HCT116 (cell line): ENCODE results near the gene AGBL1. TPM values are rescaled to one million over a fixed set of nuclear protein-coding genes. Genes with fewer than 3 reads are reported as not detected.

Experiments
- ATAC-seq: fragments of 200-7000 bp; cut with Tn5 transposase; 2 replicates; pipeline ENCODE4 v1.9.1; 2020; ENCODE audit warnings: mild to moderate bottlenecking, moderate library complexity
- BruUV-seq: library from RNA; stranded (reverse); fragments of 400-500 nt; replicated peaks from 2 replicates; lab custom pipeline; 2021; lab: Mats Ljungman, UMichigan
- CTCF ChIA-PET: fragments of 300-600 bp; sonication (Branson Sonifier 250); formaldehyde crosslinking; loops from one replicate; lab custom pipeline; 2021; ENCODE audit warnings: antibody characterized with exemption; lab: Charles Lee
- POLR2A ChIA-PET: fragments of 300-600, 350-600 bp; sonication (Branson Sonifier 250); formaldehyde crosslinking; loops from one replicate; lab custom pipeline; 2021; ENCODE audit warnings: antibody characterized with exemption; lab: Charles Lee
- RAD21 ChIA-PET, 2 experiments: fragments of 300-600 bp; sonication (Branson Sonifier 250); formaldehyde crosslinking; loops; one replicate each; lab custom pipeline; 2023; ENCODE audit warnings: low total read pairs in 2 of 2; ENCODE audit not compliant: uncharacterized antibody in 2 of 2, unreplicated experiment in 2 of 2, low non-redundant PET in 1 of 2; lab: Charles Lee
- DNase-seq: peaks from one replicate; pipeline ENCODE4 v3.0.0-alpha.2; 2010; ENCODE audit warnings: low read depth, low spot score
- H2AFZ ChIP-seq: fragments of 200-600 bp; shearing (Covaris generic), sonication (generic); 2 replicates; pipeline ENCODE4 v1.6.1; 2017; ENCODE audit warnings: low read depth, mixed run types, mixed read lengths, antibody characterized with exemption, low read length; ENCODE audit not compliant: poor library complexity, severe bottlenecking
- H3K27ac ChIP-seq: 2 replicates; pipeline ENCODE4 v1.5.1; 2012; ENCODE audit warnings: low read depth, low read length
- H3K27me3 ChIP-seq: fragments of 200-600 bp; sonication (generic); 2 replicates; pipeline ENCODE4 v1.6.1; 2016; ENCODE audit warnings: mixed run types, low read length, mixed read lengths; ENCODE audit not compliant: insufficient read depth
- H3K36me3 ChIP-seq, 2 experiments: fragments of 200-500 bp in 1 of 2; fragments of 200-600 bp in 1 of 2; sonication (Bioruptor generic) in 1 of 2; sonication (generic) in 1 of 2; 2 replicates each; pipeline versions ENCODE4 v1.5.1 to v1.6.1; 2014 to 2016; ENCODE audit warnings: low read length in 2 of 2, inconsistent platforms in 1 of 2, mixed read lengths in 1 of 2, mixed run types in 1 of 2; ENCODE audit not compliant: insufficient read depth in 2 of 2, control insufficient read depth in 1 of 2
- H3K4me1 ChIP-seq, 2 experiments: fragments of 200-600 bp in 1 of 2; sonication (generic) in 1 of 2; 2 replicates each; pipeline versions ENCODE4 v1.5.1 to v1.6.1; 2012 to 2017; ENCODE audit warnings: low read length in 2 of 2, inconsistent platforms in 1 of 2, mild to moderate bottlenecking in 1 of 2, mixed read lengths in 1 of 2, mixed run types in 1 of 2, moderate library complexity in 1 of 2; ENCODE audit not compliant: insufficient read depth in 2 of 2, control insufficient read depth in 1 of 2
- H3K4me2 ChIP-seq: fragments of 200-600 bp; sonication (generic); 2 replicates; pipeline ENCODE4 v1.6.1; 2017; ENCODE audit warnings: mixed run types, low read length, mixed read lengths
- H3K4me3 ChIP-seq, 2 experiments: fragments of 200-600 bp in 1 of 2; sonication (generic) in 1 of 2; replicated peaks in 1 of 2; 2 replicates each; pipeline ENCODE4 v1.5.1; 2011 to 2016; ENCODE audit warnings: low read length in 2 of 2, control low read depth in 1 of 2, low read depth in 1 of 2, mild to moderate bottlenecking in 1 of 2, mixed read lengths in 1 of 2, mixed run types in 1 of 2
- H3K79me2 ChIP-seq: fragments of 200-600 bp; sonication (generic); 2 replicates; pipeline ENCODE4 v1.6.1; 2017; ENCODE audit warnings: mild to moderate bottlenecking, mixed run types, low read length, moderate library complexity, mixed read lengths; ENCODE audit not compliant: insufficient read depth
- H3K9ac ChIP-seq: fragments of 200-600 bp; sonication (generic); 2 replicates; pipeline ENCODE4 v1.6.1; 2016; ENCODE audit warnings: low read length, mixed read lengths
- H3K9me2 ChIP-seq: fragments of 200-600 bp; sonication (generic), shearing (Covaris generic); 2 replicates; pipeline ENCODE4 v1.6.1; 2017; ENCODE audit warnings: mixed run types, mild to moderate bottlenecking, moderate library complexity; ENCODE audit not compliant: insufficient read depth
- H3K9me3 ChIP-seq, 2 experiments: fragments of 200-500 bp in 1 of 2; fragments of 200-600 bp in 1 of 2; sonication (Bioruptor generic) in 1 of 2; sonication (generic) in 1 of 2; 2 replicates each; pipeline ENCODE4 v1.6.1; 2014 to 2017; ENCODE audit warnings: low read length in 2 of 2, mixed read lengths in 2 of 2, inconsistent platforms in 1 of 2, low read depth in 1 of 2, mild to moderate bottlenecking in 1 of 2, mixed run types in 1 of 2, moderate library complexity in 1 of 2; ENCODE audit not compliant: control insufficient read depth in 1 of 2, insufficient read depth in 1 of 2
- H4K20me1 ChIP-seq: fragments of 200-600 bp; sonication (generic), shearing (Covaris generic); 2 replicates; pipeline ENCODE4 v1.6.1; 2017; ENCODE audit warnings: mixed run types, mild to moderate bottlenecking, moderate library complexity; ENCODE audit not compliant: insufficient read depth
- CBX3 ChIP-seq: IDR thresholded peaks from 2 replicates; pipeline ENCODE4 v1.6.1; 2012; ENCODE audit warnings: low read depth
- CEBPB ChIP-seq: IDR thresholded peaks from 2 replicates; pipeline ENCODE4 v1.6.1; 2012; ENCODE audit warnings: low read depth
- EGR1 ChIP-seq: IDR thresholded peaks from 2 replicates; pipeline ENCODE4 v1.6.1; 2012; ENCODE audit warnings: low read depth
- ELF1 ChIP-seq: IDR thresholded peaks from 2 replicates; pipeline ENCODE4 v1.6.1; 2012; ENCODE audit warnings: low read depth, borderline replicate concordance
- FOSL1 ChIP-seq: IDR thresholded peaks from 2 replicates; pipeline ENCODE4 v1.6.1; 2012; ENCODE audit warnings: low read depth
- POLR2AphosphoS5 ChIP-seq: IDR thresholded peaks from 2 replicates; pipeline ENCODE4 v1.6.1; 2011; ENCODE audit warnings: mild to moderate bottlenecking, low read depth, low read length, moderate library complexity
- SRF ChIP-seq: IDR thresholded peaks from 2 replicates; pipeline ENCODE4 v1.6.1; 2012; ENCODE audit warnings: low read depth
- TCF7L2 ChIP-seq: IDR thresholded peaks from 2 replicates; pipeline ENCODE4 v1.7.0; 2011; ENCODE audit warnings: borderline replicate concordance, inconsistent platforms; ENCODE audit not compliant: insufficient read depth, insufficient read length; ENCODE audit errors: extremely low read depth
- ZBTB33 ChIP-seq: IDR thresholded peaks from 2 replicates; pipeline ENCODE4 v1.6.1; 2011; ENCODE audit warnings: mild to moderate bottlenecking, low read length, moderate library complexity; ENCODE audit not compliant: insufficient replicate concordance; ENCODE audit errors: extremely low read depth
- intact Hi-C: fragments of 100-400 bp; cut with micrococcal nuclease; formaldehyde crosslinking; loops from 2 replicates; pipeline ENCODE4 v1.10.0; 2022
- total RNA-seq: library from RNA; stranded (reverse); gene quantifications from one replicate; pipeline ENCODE4 v1.2.1, GENCODE V29; 2021; ENCODE audit not compliant: unreplicated experiment
- TF ChIP-seq, protein P1 (sequence below): IDR thresholded peaks from 2 replicates; pipeline ENCODE4 v1.6.1; 2012

The AGBL1 gene
- total RNA-seq, 1 experiment from 2014 or later = not detected

DNA sequence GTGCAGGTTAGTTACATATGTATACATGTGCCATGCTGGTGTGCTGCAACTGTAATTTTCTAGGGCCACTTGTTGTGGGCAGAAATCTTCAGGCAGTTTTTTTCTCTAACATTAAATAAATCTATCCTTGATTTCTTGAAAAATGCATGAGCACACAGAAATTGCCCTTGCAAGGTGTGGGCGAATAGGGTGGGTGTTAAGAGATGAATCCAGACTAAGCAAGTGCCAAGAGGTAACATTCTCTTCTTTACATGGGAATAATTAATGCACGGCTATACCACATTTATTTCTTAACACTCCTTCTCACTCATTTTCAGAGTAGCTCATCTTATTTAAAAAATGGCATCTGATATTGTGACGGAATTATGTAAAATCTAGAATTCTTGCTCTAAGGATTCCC lies 719.6 kb downstream of the AGBL1 start:
- Histone ChIP-seq H3K4me3 (no peak overlapping the region), H3K4me1 (no peaks in the 10 kb centered on the region), H3K36me3 (no peaks in the 10 kb centered on the region), H3K9me2 (no peaks in the 10 kb centered on the region), H3K9ac (no peak overlapping the region), H3K79me2 (no peaks in the 10 kb centered on the region), H3K27ac (no peak overlapping the region), H4K20me1 (no peaks in the 10 kb centered on the region), H3K27me3 (no peaks in the 10 kb centered on the region), H3K4me2 (no peak overlapping the region), H3K9me3 (peaks cover 7 to 23% of the 10 kb centered on the region in 2 experiments; a peak in 2 of 4 replicates), H2AFZ (no peak overlapping the region)
- ChIA-PET RAD21 (no interaction called here), CTCF (no interaction called here), POLR2A (no interaction called here)
- DNase-seq = no peak
- TF ChIP-seq, protein P1, sequence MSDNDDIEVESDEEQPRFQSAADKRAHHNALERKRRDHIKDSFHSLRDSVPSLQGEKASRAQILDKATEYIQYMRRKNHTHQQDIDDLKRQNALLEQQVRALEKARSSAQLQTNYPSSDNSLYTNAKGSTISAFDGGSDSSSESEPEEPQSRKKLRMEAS = no peak
- TF ChIP-seq SRF (no peak), TCF7L2 (no peak), CBX3 (no peak), ZBTB33 (no peak), ELF1 (no peak), CEBPB (no peak), POLR2AphosphoS5 (no peak), FOSL1 (no peak)
- ATAC-seq = no peak
- no TSS peak for BruUV-seq
- intact Hi-C loops = no loop called here

GRCh38 chr15:86802244-86802643 lies 722.6 kb downstream of the AGBL1 start:
- POLR2A ChIA-PET = no interaction called here
- intact Hi-C loops = no loop called here
- H3K9me2 ChIP-seq = no peaks in the 10 kb centered on the region
- RAD21 ChIA-PET = no interaction called here
- H3K36me3 ChIP-seq = no peaks in the 10 kb centered on the region
- no peaks in the 10 kb centered on the region for H3K4me1 ChIP-seq
- DNase-seq (no peak), ATAC-seq (no peak)
- H3K9ac ChIP-seq = no peak overlapping the region
- CTCF ChIA-PET = no interaction called here
- no peak overlapping the region for H3K4me3 ChIP-seq
- H4K20me1 ChIP-seq = no peaks in the 10 kb centered on the region
- H3K27ac ChIP-seq = no peak overlapping the region
- no peak overlapping the region for H3K4me2 ChIP-seq
- TF ChIP-seq EGR1 = no peak
- no peaks in the 10 kb centered on the region for H3K27me3 ChIP-seq
- BruUV-seq = no TSS peak
- no peaks in the 10 kb centered on the region for H3K79me2 ChIP-seq
- H2AFZ ChIP-seq = no peak overlapping the region
- peaks cover 10 to 25% of the 10 kb centered on the region in 2 experiments; a peak in 2 of 4 replicates for H3K9me3 ChIP-seq
